ENCODE results near the gene PXDN.

- no peak for TF ChIP-seq CTCF (conservative IDR thresholded peaks at IDR 0.05)
- TF ChIP-seq ZFX (IDR thresholded peaks at IDR 0.05): no peak
Measured at GRCh38 chr2:1718339-1719220, 25.7 kb downstream of the PXDN start.

All from C4-2B (cell line).